ENCODE data around the gene MBOAT2. TPM values are rescaled to one million over a fixed set of nuclear protein-coding genes. Genes with fewer than 3 reads are reported as not detected.

The MBOAT2 gene
- total and polyA plus RNA-seq, 3 donors from 2014 or later, result 21.2 to 24.8 (median 24.2) TPM

- no peak for TF ChIP-seq POLR2A (IDR thresholded peaks at IDR 0.05)
- no peak for TF ChIP-seq CTCF (IDR thresholded peaks at IDR 0.05)
- Histone ChIP-seq H3K4me3 (no peak overlapping the region), H3K9me3 (no peaks in the 10 kb centered on the region), H3K27ac (no peak overlapping the region), H3K27me3 (no peaks in the 10 kb centered on the region), H3K36me3 (ENCODE audit: low read depth, missing control alignments) (no peaks in the 10 kb centered on the region), H3K4me1 (no peaks in the 10 kb centered on the region)
- WGBS, 2 donors, result 67 to 73% methylated on average over 3 of the region's 3 CpGs
- intact Hi-C loops (cut with DNase I; ENCODE audit: low total_unique reads), result no loop called here
- no peak for DNase-seq
Measured at GRCh38 chr2:9018109-9018508, 14.6 kb upstream of the MBOAT2 start.

GRCh38 chr2:9017411-9017810, 13.9 kb upstream of the MBOAT2 start:
- TF ChIP-seq POLR2A (IDR thresholded peaks at IDR 0.05), result no peak
- no peak for TF ChIP-seq CTCF (IDR thresholded peaks at IDR 0.05)
- Histone ChIP-seq H3K9me3 (no peaks in the 10 kb centered on the region), H3K4me1 (no peaks in the 10 kb centered on the region), H3K27ac (no peak overlapping the region), H3K36me3 (ENCODE audit: low read depth, missing control alignments) (no peaks in the 10 kb centered on the region), H3K4me3 (no peak overlapping the region), H3K27me3 (no peaks in the 10 kb centered on the region)
- DNase-seq, result no peak
- intact Hi-C loops (cut with DNase I; ENCODE audit: low total_unique reads), result no loop called here
- 92 to 95% methylated on average over 6 of the region's 6 CpGs for WGBS, 2 donors

- no peak overlapping the region for H3K27ac ChIP-seq
- H3K4me1 ChIP-seq, result no peaks in the 10 kb centered on the region
- 91 to 93% methylated on average over 3 of the region's 3 CpGs for WGBS, 2 donors
- no peak for DNase-seq
- no peak for TF ChIP-seq CTCF (IDR thresholded peaks at IDR 0.05)
- no peak for TF ChIP-seq POLR2A (IDR thresholded peaks at IDR 0.05)
- H3K36me3 ChIP-seq (ENCODE audit: low read depth, missing control alignments), result no peaks in the 10 kb centered on the region
- H3K9me3 ChIP-seq, result no peaks in the 10 kb centered on the region
- H3K4me3 ChIP-seq, result no peak overlapping the region
- intact Hi-C loops (cut with DNase I; ENCODE audit: low total_unique reads), result no loop called here
- no peaks in the 10 kb centered on the region for H3K27me3 ChIP-seq
Measured at GRCh38 chr2:9015998-9016397, 12.5 kb upstream of the MBOAT2 start.

GRCh38 chr2:9013403-9013802, 9.9 kb upstream of the MBOAT2 start:
- Histone ChIP-seq H3K27me3 (no peaks in the 10 kb centered on the region), H3K36me3 (ENCODE audit: low read depth, missing control alignments) (no peaks in the 10 kb centered on the region), H3K27ac (no peak overlapping the region), H3K4me3 (no peak overlapping the region), H3K9me3 (no peaks in the 10 kb centered on the region), H3K4me1 (no peaks in the 10 kb centered on the region)
- intact Hi-C loops (cut with DNase I; ENCODE audit: low total_unique reads), result no loop called here
- TF ChIP-seq POLR2A (IDR thresholded peaks at IDR 0.05) (no peak), CTCF (IDR thresholded peaks at IDR 0.05) (no peak)
- no peak for DNase-seq
- 97 to 100% methylated on average over 1 of the region's 1 CpG for WGBS, 2 donors

- intact Hi-C loops (cut with DNase I; ENCODE audit: low total_unique reads), result no loop called here
- Histone ChIP-seq H3K9me3 (no peaks in the 10 kb centered on the region), H3K4me3 (no peak overlapping the region), H3K4me1 (no peaks in the 10 kb centered on the region), H3K27ac (no peak overlapping the region), H3K36me3 (ENCODE audit: low read depth, missing control alignments) (no peaks in the 10 kb centered on the region), H3K27me3 (no peaks in the 10 kb centered on the region)
- WGBS, 2 donors, result 62 to 63% methylated on average over 1 of the region's 1 CpG
- no peak for TF ChIP-seq POLR2A (IDR thresholded peaks at IDR 0.05)
- TF ChIP-seq CTCF (IDR thresholded peaks at IDR 0.05), result no peak
- DNase-seq, result no peak
Measured at GRCh38 chr2:9010866-9011265, 7.4 kb upstream of the MBOAT2 start.

Data from testis (tissue), 3 donors.